ENCODE data around the gene TDRD6.

DNA sequence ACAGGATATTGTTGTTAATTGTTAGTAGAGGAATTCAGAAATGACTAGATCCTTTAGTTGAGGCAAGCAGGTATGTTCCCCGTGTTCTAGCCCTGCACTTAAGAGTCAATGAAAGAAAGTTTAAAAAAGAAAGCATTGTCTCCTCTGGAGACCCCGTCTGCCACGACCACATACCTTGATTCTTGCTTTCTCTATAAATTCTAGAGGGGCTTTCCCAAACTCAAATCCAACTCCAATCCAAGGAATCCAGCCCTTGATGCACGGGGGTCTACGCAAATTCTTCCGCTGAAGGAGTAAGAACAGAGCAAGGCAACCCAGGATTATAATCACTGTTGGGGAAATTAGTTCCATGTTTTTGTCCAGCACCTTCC, 35.5 kb upstream of the TDRD6 start:
- TF ChIP-seq EP300 (IDR thresholded peaks at IDR 0.05) (no peak), POLR2A (IDR thresholded peaks at IDR 0.05) (no peak)
- TF ChIP-seq, protein P1, sequence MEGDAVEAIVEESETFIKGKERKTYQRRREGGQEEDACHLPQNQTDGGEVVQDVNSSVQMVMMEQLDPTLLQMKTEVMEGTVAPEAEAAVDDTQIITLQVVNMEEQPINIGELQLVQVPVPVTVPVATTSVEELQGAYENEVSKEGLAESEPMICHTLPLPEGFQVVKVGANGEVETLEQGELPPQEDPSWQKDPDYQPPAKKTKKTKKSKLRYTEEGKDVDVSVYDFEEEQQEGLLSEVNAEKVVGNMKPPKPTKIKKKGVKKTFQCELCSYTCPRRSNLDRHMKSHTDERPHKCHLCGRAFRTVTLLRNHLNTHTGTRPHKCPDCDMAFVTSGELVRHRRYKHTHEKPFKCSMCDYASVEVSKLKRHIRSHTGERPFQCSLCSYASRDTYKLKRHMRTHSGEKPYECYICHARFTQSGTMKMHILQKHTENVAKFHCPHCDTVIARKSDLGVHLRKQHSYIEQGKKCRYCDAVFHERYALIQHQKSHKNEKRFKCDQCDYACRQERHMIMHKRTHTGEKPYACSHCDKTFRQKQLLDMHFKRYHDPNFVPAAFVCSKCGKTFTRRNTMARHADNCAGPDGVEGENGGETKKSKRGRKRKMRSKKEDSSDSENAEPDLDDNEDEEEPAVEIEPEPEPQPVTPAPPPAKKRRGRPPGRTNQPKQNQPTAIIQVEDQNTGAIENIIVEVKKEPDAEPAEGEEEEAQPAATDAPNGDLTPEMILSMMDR (IDR thresholded peaks at IDR 0.05), result no peak

Measured in ovary (tissue), 3 donors.